SKM-1 treated with dmso at 0.1 percent for 144 hours (cell line): ENCODE data around the gene ARSI.
"Not testable (repeated sequence)": the region's sequence is repeated elsewhere in the genome, so short reads cannot be mapped to it uniquely, and the experiment has no call there.

Source experiments
- DNase-seq: peaks from one replicate; lab custom pipeline; 2025; ENCODE audit not compliant: unreplicated experiment; lab: John Stamatoyannopoulos, UW

Gene ARSI

GRCh38 chr5:150248493-150248892 lies 54.2 kb downstream of the ARSI start:
- not testable (repeated sequence) for DNase-seq

GRCh38 chr5:150247726-150248125 lies 55.0 kb downstream of the ARSI start:
- no peak for DNase-seq

GRCh38 chr5:150246835-150247234 lies 55.9 kb downstream of the ARSI start:
- DNase-seq, result peak; percentile 22

GRCh38 chr5:150246429-150246828 lies 56.3 kb downstream of the ARSI start:
- DNase-seq, result no peak
